GM12892 (cell line): ENCODE data around the gene DPRX.

ENCODE experiments used
- POLR2A ChIP-seq: IDR thresholded peaks from 2 replicates; pipeline ENCODE4 v1.6.1; 2011; ENCODE audit warnings: low read depth, low read length, control low read depth
- POLR2AphosphoS5 ChIP-seq: IDR thresholded peaks from 2 replicates; pipeline ENCODE4 v1.6.1; 2011; ENCODE audit warnings: low read depth, low read length, control low read depth
- TAF1 ChIP-seq: IDR thresholded peaks from 2 replicates; pipeline ENCODE4 v1.6.1; 2011; ENCODE audit warnings: low read depth, mild to moderate bottlenecking, control low read depth, low read length, borderline replicate concordance

GRCh38 chr19:53631949-53632407 is at the start of gene DPRX:
- no peak for TF ChIP-seq POLR2A
- no peak for TF ChIP-seq TAF1
- no peak for TF ChIP-seq POLR2AphosphoS5
